ENCODE measurements around the gene KRTAP15-1.
A peak's percentile ranks its signal among the peaks of the same experiment; 100 is the strongest.

Gene KRTAP15-1

GRCh38 chr21:30426731-30427130 lies 13.3 kb upstream of the KRTAP15-1 start:
- no peaks in the 10 kb centered on the region for H3K79me2 ChIP-seq (ENCODE audit: insufficient read depth, low read length)
- no peak overlapping the region for H3K9ac ChIP-seq (ENCODE audit: low read depth, low read length, poor library complexity, severe bottlenecking)
- no peaks in the 10 kb centered on the region for H3F3A ChIP-seq (ENCODE audit: low read depth)
- H3K4me2 ChIP-seq (ENCODE audit: low read depth, low read length, poor library complexity, severe bottlenecking): no peak overlapping the region
- H2AFZ ChIP-seq (ENCODE audit: low read length): no peak overlapping the region
- no peak overlapping the region for H3K4me3 ChIP-seq (ENCODE audit: low read length, poor library complexity, severe bottlenecking)
- H3K9me3 ChIP-seq (ENCODE audit: insufficient read depth, low read depth, low read length): no peaks in the 10 kb centered on the region
- H3K4me1 ChIP-seq (ENCODE audit: insufficient read depth, low read length, poor library complexity, severe bottlenecking): no peaks in the 10 kb centered on the region
- H3K9me2 ChIP-seq (replicated peaks; ENCODE audit: low read depth, low read length): no peaks in the 10 kb centered on the region
- no peaks in the 10 kb centered on the region for H3K36me3 ChIP-seq (ENCODE audit: insufficient read depth, low read length)
- H4K20me1 ChIP-seq (ENCODE audit: insufficient read depth, low read length, poor library complexity, severe bottlenecking): no peaks in the 10 kb centered on the region
- TF ChIP-seq, protein P1, sequence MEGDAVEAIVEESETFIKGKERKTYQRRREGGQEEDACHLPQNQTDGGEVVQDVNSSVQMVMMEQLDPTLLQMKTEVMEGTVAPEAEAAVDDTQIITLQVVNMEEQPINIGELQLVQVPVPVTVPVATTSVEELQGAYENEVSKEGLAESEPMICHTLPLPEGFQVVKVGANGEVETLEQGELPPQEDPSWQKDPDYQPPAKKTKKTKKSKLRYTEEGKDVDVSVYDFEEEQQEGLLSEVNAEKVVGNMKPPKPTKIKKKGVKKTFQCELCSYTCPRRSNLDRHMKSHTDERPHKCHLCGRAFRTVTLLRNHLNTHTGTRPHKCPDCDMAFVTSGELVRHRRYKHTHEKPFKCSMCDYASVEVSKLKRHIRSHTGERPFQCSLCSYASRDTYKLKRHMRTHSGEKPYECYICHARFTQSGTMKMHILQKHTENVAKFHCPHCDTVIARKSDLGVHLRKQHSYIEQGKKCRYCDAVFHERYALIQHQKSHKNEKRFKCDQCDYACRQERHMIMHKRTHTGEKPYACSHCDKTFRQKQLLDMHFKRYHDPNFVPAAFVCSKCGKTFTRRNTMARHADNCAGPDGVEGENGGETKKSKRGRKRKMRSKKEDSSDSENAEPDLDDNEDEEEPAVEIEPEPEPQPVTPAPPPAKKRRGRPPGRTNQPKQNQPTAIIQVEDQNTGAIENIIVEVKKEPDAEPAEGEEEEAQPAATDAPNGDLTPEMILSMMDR (conservative IDR thresholded peaks at IDR 0.05; ENCODE audit: low read length): no peak
- no peak for TF ChIP-seq EZH2phosphoT487 (IDR thresholded peaks at IDR 0.05; ENCODE audit: borderline replicate concordance)
- no peaks in the 10 kb centered on the region for H3K27me3 ChIP-seq (ENCODE audit: insufficient read depth, low read length, poor library complexity, severe bottlenecking)

DNA sequence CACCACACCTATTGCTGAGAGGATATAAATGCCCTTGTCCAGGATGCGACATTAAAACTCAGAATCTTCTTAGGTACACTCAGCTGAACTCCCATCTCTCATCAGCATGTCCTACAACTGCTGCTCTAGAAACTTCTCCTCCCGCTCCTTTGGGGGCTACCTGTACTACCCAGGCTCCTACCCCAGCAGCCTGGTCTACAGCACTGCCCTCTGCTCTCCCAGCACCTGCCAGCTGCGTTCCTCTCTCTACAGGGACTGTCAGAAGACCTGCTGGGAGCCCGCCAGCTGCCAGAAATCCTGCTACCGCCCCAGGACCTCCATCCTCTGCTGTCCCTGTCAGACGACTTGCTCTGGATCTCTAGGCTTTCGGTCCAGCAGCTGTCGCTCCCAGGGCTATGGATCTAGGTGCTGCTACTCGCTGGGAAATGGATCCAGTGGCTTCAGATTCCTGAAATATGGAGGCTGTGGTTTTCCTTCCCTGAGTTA lies 9.9 kb upstream of the KRTAP15-1 start, which contains the start of gene KRTAP13-4:
KRTAP13-4 (plus strand) TSS at position 51 of the 486 bp plus-strand sequence; CDS start at position 107, 56 bp downstream.
- H3K4me2 ChIP-seq (ENCODE audit: low read depth, low read length, poor library complexity, severe bottlenecking): no peak within 1 kb of the TSS
- no peaks in the 10 kb centered on the region for H4K20me1 ChIP-seq (ENCODE audit: insufficient read depth, low read length, poor library complexity, severe bottlenecking)
- no peaks in the 10 kb centered on the region for H3K79me2 ChIP-seq (ENCODE audit: insufficient read depth, low read length)
- TF ChIP-seq EZH2phosphoT487 (IDR thresholded peaks at IDR 0.05; ENCODE audit: borderline replicate concordance): no peak
- TF ChIP-seq, protein P1 (conservative IDR thresholded peaks at IDR 0.05; ENCODE audit: low read length): no peak
- no peaks in the 10 kb centered on the region for H3F3A ChIP-seq (ENCODE audit: low read depth)
- H3K4me3 ChIP-seq (ENCODE audit: low read length, poor library complexity, severe bottlenecking): no peak within 1 kb of the TSS
- H3K9me3 ChIP-seq (ENCODE audit: insufficient read depth, low read depth, low read length): no peaks in the 10 kb centered on the region
- no peaks in the 10 kb centered on the region for H3K9me2 ChIP-seq (replicated peaks; ENCODE audit: low read depth, low read length)
- no peak within 1 kb of the TSS for H2AFZ ChIP-seq (ENCODE audit: low read length)
- no peaks in the 10 kb centered on the region for H3K4me1 ChIP-seq (ENCODE audit: insufficient read depth, low read length, poor library complexity, severe bottlenecking)
- H3K27me3 ChIP-seq (ENCODE audit: insufficient read depth, low read length, poor library complexity, severe bottlenecking): no peaks in the 10 kb centered on the region
- no peak within 1 kb of the TSS for H3K9ac ChIP-seq (ENCODE audit: low read depth, low read length, poor library complexity, severe bottlenecking)
- no peaks in the 10 kb centered on the region for H3K36me3 ChIP-seq (ENCODE audit: insufficient read depth, low read length)

DNA sequence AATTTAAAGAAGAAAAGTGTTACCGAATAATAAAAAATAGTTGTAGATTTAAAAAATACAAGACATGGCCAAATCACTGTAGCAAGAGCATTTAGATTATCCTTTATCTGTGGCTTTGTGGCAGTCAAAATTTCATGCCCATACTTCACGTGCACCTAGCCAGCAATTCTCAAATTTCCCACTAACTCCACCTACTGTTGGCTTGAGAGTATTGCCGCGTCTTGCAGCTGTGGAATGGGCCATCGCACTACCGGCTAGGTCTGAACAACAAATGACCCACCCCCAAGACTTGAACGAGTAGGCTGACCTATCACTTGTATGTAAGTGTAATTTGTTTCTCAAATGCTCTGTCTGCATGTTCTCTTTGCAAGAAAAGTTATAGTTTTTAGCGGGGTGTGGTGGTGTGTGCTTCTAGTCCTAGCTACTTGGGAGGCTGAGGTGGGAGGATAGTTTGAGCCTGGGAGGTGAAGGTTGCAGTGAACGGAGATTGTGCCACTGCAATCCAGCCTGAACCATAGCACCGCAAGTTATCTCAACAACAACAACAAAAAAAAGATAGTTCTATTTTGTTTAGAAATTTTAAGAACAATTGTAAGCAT lies 5.9 kb upstream of the KRTAP15-1 start:
- no peak for TF ChIP-seq EZH2phosphoT487 (IDR thresholded peaks at IDR 0.05; ENCODE audit: borderline replicate concordance)
- TF ChIP-seq, protein P1 (conservative IDR thresholded peaks at IDR 0.05; ENCODE audit: low read length): peak; percentile 65
- Histone ChIP-seq H3K4me3 (ENCODE audit: low read length, poor library complexity, severe bottlenecking) (no peak overlapping the region), H2AFZ (ENCODE audit: low read length) (no peak overlapping the region), H3K9ac (ENCODE audit: low read depth, low read length, poor library complexity, severe bottlenecking) (no peak overlapping the region), H3K4me2 (ENCODE audit: low read depth, low read length, poor library complexity, severe bottlenecking) (no peak overlapping the region), H3K27me3 (ENCODE audit: insufficient read depth, low read length, poor library complexity, severe bottlenecking) (no peaks in the 10 kb centered on the region), H3K79me2 (ENCODE audit: insufficient read depth, low read length) (no peaks in the 10 kb centered on the region), H3K36me3 (ENCODE audit: insufficient read depth, low read length) (no peaks in the 10 kb centered on the region), H4K20me1 (ENCODE audit: insufficient read depth, low read length, poor library complexity, severe bottlenecking) (no peaks in the 10 kb centered on the region), H3K9me3 (ENCODE audit: insufficient read depth, low read depth, low read length) (no peaks in the 10 kb centered on the region), H3K9me2 (replicated peaks; ENCODE audit: low read depth, low read length) (no peaks in the 10 kb centered on the region), H3K4me1 (ENCODE audit: insufficient read depth, low read length, poor library complexity, severe bottlenecking) (no peaks in the 10 kb centered on the region), H3F3A (ENCODE audit: low read depth) (no peaks in the 10 kb centered on the region)

Measured in Loucy (cell line).